Amniotic epithelial cell (primary cell): Measurements from ENCODE around the gene TEX22.

Experiments used
- DNase-seq: peaks from one replicate; pipeline ENCODE4 v3.0.0-alpha.2; 2010; ENCODE audit warnings: low read depth

Gene TEX22

DNA sequence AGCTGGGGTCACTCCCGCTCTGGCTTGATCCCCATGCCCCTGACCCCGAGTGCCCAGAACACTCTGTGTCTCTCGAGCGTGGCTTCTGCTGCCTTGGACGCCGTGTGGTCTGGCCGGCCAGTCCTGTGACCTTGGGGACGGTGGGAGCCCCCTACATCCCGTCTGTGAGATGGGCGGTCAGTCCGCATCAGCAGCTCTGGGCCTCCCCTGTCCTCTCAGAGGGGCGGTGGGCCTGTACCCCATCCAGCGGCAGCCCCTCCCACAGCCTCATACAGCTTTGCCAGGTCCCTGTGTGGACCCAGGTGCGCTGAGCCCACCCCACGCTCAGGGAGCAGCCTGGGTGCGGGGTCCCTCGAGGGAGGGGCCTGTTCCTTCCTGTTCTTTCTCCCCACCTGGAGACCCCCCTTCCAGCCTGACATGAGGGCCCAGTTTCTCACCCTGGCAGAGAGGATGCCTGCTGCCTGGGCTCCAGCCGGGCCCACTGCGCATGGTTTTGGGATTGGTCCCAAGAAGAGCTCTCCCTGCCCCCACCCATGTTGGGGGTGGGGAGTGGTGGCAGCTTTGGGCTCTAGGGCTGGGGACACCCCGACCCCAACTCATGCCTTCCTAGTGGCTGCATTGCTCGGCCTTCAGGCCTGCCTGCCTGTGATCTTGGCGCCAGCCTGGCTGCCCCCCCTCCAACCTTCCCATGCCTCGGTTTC, 22.8 kb downstream of the TEX22 start:
- no peak for DNase-seq

DNA sequence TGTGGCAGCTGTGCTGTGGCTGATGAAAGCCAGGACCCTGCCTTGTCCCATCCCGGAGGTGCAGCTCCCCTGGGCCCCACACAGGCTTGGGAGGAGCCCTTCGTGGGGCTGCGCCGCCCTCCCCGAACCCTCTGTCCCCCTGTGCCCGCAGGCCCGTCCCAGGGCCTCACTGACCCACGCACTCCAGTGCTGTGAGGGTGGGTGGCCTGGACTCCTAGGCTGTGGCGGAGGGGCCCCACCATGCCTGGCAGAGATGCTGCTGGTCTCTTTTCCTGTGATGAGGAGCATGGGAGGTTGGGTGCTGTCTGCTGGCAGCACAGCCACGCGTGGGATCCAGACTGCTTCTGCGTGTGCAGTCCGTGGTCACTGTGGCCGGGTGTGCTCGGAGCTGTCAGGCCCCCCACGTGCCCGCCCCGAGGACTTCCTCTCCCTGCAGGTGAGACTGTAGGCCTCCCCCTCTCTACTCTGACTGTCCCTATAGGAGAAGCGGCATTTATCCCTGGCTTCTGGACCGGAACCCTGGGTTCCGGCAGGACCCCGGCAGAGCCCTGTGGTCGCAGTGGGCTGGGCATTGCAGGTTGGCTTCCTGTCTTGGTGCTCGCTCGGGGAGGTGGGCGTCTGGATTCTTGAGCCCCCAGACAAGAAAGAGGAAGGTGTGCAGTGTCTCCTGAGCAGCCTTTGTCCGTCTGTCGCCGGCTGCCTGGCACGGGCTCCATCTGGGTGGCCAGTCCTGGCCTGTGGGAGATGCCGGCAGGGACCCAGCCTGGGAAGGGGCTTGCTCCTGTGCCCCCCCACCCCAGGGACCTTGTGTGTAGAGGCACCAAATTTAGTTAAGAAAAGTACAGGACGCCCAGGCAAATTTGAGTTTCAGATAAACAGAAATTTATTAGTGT, 23.6 kb downstream of the TEX22 start:
- no peak for DNase-seq

DNA sequence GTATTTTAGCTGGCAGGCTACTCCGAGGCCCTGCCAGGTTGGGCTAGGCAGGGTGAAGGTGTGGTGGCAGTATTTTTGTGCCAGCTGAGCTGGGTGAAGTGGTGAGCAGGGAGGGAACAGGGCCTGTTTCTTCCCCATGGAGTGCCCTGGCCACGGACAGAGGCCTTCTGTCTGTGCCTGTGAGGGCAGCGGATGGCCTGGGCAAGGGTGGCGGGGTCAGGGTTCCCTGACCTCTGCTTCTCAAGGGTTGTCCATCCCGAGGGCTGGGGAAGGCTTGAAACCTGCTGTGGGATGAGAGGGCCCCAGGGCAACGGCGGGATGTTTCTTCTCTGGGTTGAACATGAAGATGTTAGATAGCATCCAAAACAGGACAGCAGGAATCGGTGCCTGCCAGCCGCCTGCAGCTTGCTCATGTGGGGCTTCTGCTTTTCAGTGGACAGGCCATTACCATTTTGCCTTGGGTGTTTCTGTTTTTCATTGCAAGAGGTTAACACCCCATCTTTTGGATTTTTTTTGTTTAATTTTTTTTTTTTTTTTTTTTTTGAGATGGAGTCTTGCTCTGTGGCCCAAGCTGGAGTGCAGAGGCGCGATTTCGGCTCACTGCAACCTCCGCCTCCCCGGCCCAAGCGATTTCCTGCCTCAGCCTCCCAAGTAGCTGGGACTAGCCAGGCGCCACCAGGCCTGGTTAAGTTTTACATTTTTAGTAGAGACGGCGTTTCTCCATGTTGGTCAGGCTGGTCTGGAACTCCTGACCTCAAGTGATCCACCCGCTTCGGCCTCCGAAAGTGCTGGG, 24.6 kb downstream of the TEX22 start:
- no peak for DNase-seq

DNA sequence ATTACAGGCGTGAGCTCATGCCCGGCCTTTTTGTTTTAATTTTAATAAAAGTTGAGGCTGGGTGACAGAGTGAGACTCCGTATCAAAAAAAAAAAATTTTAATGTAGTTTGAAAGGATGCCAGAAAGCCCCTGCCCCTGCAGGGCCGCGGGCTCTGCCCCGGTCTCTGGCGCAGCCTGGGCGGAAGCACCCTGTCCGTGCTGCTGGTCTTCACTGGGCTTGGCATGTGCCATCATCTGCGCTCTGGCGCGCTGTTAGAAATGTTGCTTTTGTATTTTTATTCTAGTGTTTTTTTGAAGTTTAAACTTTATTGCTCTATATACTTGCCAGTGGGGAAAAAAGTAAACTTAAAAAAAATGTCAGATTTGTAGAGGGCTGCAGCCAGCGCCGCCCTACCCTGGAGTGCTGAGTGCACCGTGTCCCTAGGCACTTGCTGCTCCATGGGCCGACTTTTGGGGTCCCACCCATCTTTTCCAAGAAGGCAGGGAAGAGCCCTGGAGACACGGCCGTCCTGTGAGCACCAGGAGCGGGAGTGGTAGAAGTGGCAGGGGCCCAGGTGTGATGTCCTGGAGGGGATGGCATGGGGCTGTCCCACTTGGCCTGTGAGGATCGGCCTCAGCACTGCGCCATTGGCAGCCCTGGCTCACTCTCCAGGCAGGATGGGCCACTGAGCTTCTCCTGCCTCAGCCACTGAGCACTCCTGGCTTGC, 25.3 kb downstream of the TEX22 start:
- no peak for DNase-seq

DNA sequence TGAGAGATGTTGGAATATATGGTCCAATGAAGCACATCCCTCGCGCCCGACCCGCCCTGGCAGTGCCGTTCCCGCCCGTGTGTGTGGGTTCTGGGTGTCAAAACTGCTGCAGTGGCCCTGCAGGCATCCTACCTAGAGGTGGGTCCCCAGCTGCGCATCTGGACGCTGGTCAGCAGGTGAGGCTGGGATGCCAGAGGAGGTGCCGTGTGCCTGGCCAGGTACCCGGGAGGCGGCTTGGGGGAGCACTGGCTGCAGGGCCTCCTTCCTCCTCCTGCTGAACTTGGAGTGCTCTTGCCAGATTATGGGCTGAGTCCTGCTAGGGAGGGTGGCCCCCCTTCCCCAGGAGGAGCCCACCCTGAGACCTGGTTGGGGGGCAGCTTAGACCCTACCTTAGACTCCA, 26.5 kb downstream of the TEX22 start:
- no peak for DNase-seq

DNA sequence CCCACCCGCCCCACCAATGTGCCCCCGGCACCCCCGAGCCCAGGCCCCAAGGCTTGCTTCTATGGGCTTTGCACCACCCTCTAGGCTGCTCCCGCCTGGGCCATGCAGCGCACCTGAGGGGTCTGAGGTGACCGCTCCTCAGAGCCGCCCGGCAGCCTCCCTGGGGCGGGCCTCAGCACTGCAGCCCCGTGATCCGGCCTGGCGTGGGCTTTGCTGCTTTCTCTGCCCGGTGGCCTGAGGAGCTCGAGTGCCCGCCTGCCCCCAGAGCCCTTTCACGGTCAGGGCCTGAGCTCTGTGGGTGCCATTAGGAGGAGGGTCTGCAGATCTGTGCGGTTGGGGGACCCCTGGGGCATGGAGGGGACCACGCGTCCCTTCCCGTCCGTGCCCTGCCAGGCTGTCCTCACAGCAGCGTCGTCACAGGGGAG, 27.5 kb downstream of the TEX22 start:
- DNase-seq: no peak

DNA sequence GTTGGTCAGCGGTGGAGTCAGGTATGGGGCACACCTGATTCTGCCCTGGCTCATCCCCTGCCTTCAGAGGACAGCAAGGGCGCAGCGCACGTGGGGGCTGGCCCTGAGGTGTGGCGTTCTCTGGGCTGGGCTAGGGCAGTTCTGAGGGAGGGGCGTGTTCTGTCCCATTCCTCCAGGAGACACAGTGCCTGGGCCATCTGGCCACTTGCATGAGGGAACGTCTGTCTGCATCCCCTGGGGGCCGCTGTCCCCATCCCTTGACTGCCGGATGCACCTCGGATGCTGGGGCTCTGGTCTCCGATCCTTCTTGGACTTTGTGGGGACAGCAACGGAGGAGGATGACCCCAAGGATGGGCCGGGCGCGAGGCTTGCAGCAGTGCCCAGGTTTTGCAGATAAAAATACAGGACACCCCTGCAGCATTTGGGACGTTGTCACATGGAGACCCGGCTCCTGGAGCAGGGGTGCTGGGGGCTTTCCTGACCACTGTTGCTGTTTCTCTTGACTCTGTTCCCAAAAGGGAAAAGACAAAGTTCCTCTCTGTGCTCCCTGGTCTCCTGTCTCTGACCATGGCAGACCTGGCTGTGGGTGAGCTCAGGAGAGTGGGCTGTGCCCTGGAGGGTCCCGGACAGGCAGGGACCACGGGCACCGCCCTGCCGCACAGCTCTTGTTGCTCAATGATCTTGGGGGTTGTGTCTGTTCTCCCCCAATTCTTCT, 28.2 kb downstream of the TEX22 start:
- DNase-seq: no peak

DNA sequence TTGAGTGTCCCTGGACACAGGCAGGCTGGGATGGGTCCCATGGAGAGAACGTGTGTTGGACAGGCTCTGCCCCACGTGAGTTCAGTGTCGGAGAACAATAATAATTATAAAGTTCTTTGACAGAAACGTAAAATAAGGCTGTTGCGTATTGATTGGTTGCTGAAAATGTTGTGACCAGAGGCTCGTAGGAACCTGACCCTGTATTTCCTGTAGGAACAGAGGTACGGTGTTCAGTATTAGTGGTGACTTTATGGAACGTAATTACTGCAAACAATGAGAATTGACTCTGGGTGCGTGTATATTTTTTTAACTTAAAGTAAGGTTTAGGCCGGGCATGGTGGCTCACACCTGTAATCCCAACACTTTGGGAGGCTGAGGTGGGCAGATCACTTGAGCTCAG, 29.1 kb downstream of the TEX22 start:
- DNase-seq: no peak

DNA sequence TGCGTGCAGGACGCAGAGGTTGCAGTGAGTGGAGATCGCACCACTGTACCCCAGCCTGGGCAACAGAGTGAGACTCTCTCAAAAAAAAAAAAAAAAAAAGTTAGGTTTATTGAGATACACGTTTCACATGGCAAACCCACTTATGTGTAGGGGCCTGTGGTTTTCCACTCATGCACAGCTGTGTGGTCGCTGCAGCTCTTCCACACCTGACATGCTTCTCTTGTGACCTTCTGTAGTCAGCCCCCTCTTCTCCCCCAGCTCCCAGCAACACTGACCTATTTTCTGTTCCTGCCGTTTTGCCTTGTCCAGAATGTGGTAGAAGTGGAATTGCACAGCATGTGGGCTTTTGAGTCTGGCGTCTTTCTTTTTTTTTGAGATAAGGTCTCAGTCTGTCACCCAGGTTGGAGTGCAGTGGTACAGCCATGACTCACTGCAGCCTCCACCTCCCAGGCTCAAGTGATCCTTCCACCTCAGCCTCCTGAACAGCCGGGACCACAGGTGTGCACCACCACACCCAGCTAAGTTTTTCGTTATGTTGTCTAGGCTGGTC, 29.7 kb downstream of the TEX22 start:
- no peak for DNase-seq

DNA sequence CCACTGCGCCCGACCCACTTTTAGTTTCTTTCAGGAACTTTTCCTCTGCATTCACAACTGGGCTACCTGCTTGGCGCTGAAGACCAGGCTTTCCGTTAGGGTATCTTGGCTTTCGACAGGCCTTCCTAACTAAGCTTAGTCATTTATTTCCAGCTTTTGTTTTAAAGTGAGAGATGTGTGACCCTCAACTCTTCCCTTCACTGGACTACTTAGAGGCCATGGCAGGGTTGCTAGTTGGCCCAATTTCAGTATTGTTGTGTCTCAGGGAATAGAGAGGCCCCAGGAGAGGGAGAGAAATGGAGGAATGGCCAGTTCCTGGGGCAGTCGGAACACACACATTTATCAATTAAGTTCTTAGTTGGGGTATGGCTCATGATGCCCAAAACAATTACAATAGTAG, 31.7 kb downstream of the TEX22 start:
- no peak for DNase-seq

DNA sequence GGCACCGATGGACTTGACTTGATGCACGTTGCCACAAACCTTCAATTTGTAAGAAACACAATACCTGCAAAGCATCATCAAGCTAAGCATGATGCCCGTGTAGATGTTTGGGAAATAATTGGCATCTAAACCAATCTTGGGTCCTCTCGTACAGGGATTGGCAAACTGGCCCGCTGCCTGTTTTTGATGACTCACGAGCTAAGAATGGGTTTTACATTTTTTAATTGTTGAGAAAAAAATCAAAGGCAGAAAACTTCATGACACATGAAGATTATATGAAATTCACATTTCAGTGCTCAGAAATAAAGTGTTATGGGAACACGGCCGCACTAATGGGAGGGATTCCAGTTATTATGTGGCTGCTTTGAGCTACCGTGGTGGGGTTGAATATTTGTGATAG, 32.2 kb downstream of the TEX22 start:
- peak; percentile 74 for DNase-seq

DNA sequence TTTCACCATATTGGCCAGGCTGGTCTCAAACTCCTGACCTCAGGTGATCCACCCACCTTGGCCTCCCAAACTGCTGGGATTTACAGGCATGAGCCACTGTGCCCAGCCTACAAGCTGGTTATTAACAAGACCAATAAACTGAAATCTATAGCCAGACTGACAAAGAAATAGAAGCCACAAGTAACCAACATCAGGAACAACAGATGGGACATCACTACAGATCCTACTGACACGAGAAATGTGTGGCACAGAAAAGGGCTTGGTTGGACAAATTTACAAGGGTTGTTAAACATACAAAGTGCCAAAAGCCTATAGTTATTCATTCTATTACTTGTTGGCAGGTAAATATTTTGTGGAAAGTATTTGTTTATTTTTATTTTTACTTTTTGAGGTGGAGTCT, 32.9 kb downstream of the TEX22 start:
- no peak for DNase-seq

DNA sequence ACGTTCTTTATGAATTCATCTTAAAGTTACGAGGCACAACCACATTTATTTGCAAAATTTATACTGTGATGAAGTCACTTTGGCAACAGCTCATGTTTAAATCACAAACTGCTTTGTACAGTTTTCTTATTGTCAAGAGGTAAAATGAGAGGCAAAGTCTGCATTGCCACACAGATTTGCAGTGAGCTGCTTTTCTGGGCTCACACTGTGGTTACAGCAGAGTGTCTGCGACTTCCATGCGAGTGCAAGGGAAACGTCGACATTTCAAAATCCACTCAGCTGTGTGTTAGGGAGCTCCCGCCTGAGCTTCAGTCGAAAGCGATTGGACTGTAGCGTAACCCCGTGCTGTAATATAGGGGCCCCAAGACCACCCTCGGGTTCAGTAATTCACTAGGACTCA, 34.3 kb downstream of the TEX22 start:
- no peak for DNase-seq

DNA sequence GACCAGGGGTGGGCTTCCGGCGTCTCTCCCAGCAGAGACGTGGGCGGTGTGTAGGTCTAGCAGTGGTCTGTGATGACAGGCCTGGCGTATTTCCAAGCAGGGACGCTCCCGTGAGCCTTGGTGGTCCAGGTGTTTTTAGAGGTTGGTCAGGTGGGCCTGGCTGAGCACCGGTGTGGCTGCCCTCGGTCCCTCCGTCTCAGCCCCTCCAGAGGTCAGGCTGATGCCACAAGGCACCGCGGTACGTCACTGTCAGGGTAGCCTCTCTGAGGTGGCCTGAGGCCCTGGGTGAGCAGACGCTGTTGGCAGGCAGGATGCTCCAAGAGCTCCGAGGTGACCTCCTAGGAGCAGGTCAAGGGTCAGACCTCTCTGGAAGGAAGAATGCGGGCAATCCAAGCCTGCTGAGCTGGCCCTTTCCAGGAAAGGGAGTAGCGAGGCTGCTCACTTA, 34.8 kb downstream of the TEX22 start:
- no peak for DNase-seq

DNA sequence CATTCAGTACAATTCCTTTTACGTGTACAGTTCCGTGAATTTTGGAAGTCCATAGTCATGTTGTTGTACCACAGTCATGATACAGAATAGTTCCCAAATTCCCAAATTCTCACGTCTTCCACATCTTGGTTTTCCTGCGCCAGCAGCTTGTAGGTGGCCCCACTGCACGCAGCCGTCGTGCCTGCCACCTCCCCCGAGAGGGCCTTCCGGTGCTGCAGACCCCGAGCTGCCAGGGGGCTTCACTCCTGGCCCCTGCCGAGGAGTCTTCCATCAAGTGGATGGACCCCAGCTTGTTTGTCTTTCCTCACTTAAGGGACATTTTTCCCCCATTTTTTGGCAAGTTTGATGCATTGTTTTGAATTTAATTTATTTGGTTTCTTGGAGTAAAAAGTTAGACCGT, 38.1 kb downstream of the TEX22 start:
- DNase-seq: no peak

DNA sequence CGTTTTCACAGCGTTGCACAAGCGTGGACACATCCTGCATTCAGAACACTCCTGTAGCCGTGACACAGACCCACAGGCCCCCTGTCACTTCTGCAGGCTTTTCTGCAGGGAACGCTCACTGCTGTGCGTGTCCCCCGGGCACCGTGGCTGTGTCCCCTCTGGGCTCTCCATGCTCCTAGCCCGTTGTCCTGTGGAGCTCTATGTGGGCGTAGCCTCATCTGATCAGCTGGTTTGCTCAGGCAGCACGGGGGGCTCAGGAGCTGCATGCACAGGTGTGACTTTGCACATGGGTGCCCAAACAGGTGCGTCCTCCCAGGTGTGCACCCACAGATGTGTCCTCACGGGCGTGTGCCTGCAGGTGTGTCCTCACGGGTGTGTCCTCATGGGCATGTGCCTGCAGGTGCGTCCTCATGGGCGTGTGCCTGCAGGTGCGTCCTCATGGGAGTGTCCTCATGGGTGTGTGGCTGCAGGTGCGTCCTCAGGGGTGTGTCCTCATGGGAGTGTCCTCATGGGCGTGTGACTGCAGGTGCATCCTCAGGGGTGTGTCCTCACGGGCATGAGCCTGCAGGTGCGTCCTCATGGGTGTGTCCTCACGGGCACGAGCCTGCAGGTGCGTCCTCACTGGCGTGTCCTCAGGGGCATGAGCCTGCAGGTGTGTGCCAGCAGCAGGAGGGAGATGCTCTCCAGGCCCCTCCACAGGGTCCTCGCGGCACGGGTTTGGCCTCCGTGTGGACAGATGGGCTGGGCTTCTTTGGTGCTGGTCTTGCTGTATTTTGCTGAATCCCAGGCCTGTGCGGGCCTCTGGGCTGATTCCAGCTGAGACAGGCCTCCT, 38.8 kb downstream of the TEX22 start:
- DNase-seq: no peak

DNA sequence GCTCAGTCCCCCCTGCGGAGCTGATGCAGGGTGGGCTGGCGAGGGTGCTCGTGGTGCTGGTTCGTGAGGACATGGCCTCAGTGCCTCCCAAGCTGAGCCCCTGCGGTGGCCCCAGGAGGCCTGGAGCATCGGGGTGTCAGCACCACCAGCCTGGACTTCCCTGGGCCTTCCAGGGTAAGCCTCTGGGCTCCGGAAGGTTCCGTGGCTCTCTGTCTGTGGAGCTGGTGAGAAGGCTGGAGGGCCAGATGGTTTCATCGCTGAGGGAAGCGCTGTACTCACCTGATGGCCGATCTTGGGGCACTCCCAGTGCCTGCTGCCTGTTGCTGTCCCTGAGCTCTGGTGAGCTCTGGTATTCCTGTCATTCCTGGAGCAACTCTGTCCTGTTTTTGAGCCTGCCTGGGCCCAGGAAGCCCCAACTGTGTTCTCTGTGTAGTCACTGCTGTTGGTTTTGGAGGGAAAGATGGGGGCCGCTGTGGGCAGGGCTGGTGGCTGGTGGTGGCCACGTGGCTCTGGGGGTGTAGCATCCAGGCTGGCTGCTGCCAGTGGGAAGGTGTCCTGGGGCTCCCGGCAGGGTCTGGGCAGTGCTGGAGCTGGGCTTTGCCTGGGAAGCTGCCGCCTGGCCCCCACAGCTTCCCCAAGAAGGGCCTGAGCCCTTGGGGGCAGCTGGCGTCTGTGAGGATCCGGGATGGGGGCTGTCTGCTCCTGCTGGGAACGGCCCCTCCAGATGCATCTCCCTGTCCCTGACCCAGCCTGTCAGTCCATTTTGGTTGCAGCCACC, 39.6 kb downstream of the TEX22 start:
- DNase-seq: no peak

DNA sequence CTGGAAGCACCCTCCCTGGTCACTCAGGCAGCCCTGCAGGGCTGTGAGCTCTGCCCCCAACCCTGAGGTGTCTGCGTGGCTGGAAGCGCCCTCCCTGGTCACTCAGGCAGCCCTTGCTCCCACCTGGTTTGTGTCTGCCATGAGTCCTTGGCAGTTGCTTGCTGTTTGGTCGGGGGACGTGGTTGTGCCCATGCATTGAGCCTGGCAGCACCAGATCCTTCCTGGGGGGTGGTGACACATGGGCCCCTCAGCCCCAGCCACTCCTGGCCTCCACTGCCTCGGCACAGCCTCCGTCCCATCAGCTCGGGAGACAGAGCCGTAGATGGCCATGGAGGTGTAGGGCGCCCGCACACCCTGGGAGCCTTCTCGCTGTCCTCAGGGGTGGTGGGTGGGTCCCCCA, 40.8 kb downstream of the TEX22 start:
- no peak for DNase-seq
